ENCODE results near the gene PRR19.
A peak's percentile ranks its signal among the peaks of the same experiment; 100 is the strongest.

The PRR19 gene

GRCh38 chr19:42313840-42314755, 12.2 kb downstream of the PRR19 start:
- TF ChIP-seq CTCF (conservative IDR thresholded peaks at IDR 0.05; ENCODE audit: low read depth, low read length), result no peak
- no peak overlapping the region for H3K4me3 ChIP-seq (ENCODE audit: low read depth, low read length)
- no peak for DNase-seq (ENCODE audit: low read depth)

DNA sequence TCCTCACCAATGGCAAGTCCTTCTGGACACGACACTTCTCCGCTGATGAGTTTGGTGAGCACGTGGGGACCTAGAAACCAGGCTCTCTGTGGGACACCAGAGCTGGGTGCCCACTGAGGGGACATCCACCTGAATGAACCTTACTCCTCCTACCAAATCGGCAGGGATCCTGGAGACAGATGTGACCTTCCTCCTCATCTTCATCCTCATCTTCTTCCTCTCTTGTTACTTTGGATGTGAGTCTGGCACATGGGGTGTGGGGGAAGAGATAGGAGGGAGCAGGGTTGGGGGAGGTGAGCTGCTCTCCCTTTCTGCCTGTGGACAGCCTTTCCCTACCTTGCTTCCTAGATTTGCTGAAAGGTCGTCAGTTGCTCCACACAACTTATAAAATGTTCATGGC, 13.1 kb downstream of the PRR19 start:
- no peak overlapping the region for H3K4me3 ChIP-seq (ENCODE audit: low read depth, low read length)
- DNase-seq (ENCODE audit: low read depth), result no peak
- no peak for TF ChIP-seq CTCF (conservative IDR thresholded peaks at IDR 0.05; ENCODE audit: low read depth, low read length)

- no peak for TF ChIP-seq CTCF (conservative IDR thresholded peaks at IDR 0.05; ENCODE audit: low read depth, low read length)
- peak; percentile 42 for DNase-seq (ENCODE audit: low read depth)
- no peak overlapping the region for H3K4me3 ChIP-seq (ENCODE audit: low read depth, low read length)
Measured at GRCh38 chr19:42316223-42317211, 14.6 kb downstream of the PRR19 start.

DNA sequence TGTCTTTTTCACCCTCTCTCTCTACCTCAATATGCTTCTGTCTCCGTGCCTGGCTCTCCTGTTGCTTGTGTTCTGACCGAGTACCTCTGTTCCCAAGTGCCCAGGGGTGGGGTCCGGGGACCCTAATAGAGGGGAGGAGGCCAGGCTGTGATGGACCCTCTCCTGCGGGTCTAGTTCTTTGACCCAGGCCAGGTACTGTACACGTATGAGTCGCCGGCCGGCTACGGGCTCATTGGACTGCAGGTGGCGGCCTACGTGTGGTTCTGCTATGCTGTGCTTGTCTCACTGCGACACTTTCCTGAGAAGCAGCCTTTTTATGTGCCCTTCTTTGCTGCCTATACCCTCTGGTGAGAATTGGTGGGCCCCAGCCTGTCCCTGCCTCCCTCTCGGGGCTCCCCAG, 15.6 kb downstream of the PRR19 start:
- TF ChIP-seq CTCF (conservative IDR thresholded peaks at IDR 0.05; ENCODE audit: low read depth, low read length), result no peak

GRCh38 chr19:42322305-42322704, 20.4 kb downstream of the PRR19 start:
- no peak for TF ChIP-seq CTCF (conservative IDR thresholded peaks at IDR 0.05; ENCODE audit: low read depth, low read length)
- no peak for DNase-seq (ENCODE audit: low read depth)

More for the DNA sequence above, 15.6 kb downstream of the PRR19 start:
- H3K4me3 ChIP-seq (ENCODE audit: low read depth, low read length), result no peak overlapping the region
- no peak for DNase-seq (ENCODE audit: low read depth)

DNA sequence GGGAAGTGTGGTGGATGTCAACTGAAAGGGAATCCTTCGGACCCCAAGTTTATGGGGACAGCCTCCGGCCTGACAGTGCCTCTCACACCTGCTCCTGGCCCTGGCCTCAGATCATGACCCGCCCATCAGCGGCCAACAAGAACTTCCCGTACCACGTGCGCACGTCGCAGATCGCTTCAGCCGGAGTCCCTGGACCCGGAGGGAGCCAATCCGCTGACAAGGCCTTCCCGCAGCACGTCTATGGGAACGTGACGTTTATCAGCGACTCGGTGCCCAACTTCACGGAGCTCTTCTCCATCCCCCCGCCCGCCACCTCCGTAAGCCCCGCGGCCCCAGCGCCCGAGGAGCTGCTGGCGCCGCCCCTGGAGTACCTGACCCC, 21.5 kb downstream of the PRR19 start:
- DNase-seq (ENCODE audit: low read depth), result no peak
- no peak overlapping the region for H3K4me3 ChIP-seq (ENCODE audit: low read depth, low read length)
- TF ChIP-seq CTCF (conservative IDR thresholded peaks at IDR 0.05; ENCODE audit: low read depth, low read length), result no peak

More at GRCh38 chr19:42322305-42322704, 20.4 kb downstream of the PRR19 start:
- H3K4me3 ChIP-seq (ENCODE audit: low read depth, low read length), result no peak overlapping the region

Measured in choroid plexus epithelial cell (primary cell).